Measurements from ENCODE around the gene CLN5.

CLN5 gene

GRCh38 chr13:77022341-77022740 lies 30.5 kb downstream of the CLN5 start:
- no peak for DNase-seq

- peak; percentile 84 for DNase-seq
Observed at GRCh38 chr13:77026255-77026860, 34.5 kb downstream of the CLN5 start.

GRCh38 chr13:77026861-77027621 lies 35.2 kb downstream of the CLN5 start, which contains the start of gene FBXL3:
Gene FBXL3 (minus strand): TSS chr13:77027159. CDS start chr13:77021860, 5,299 bp downstream.
- peak; percentile 88 for DNase-seq

- DNase-seq = no peak
Observed at GRCh38 chr13:77028202-77028601, 36.3 kb downstream of the CLN5 start.

GRCh38 chr13:77029436-77029835 lies 37.6 kb downstream of the CLN5 start:
- no peak for DNase-seq

GRCh38 chr13:77031656-77032243 lies 39.9 kb downstream of the CLN5 start:
- no peak for DNase-seq

GRCh38 chr13:77033717-77034302 lies 41.9 kb downstream of the CLN5 start:
- DNase-seq = no peak

- no peak for DNase-seq
Observed at GRCh38 chr13:77034881-77035280, 43.0 kb downstream of the CLN5 start.

- DNase-seq = no peak
Observed at GRCh38 chr13:77036279-77036678, 44.4 kb downstream of the CLN5 start.

GRCh38 chr13:77038907-77039480 lies 47.1 kb downstream of the CLN5 start:
- DNase-seq = no peak

GRCh38 chr13:77040076-77040475 lies 48.2 kb downstream of the CLN5 start:
- DNase-seq = no peak

- DNase-seq = no peak
Observed at GRCh38 chr13:77040835-77041234, 49.0 kb downstream of the CLN5 start.

- no peak for DNase-seq
Observed at GRCh38 chr13:77042566-77043177, 50.8 kb downstream of the CLN5 start.

GRCh38 chr13:77047649-77048343 lies 55.9 kb downstream of the CLN5 start:
- no peak for DNase-seq

GRCh38 chr13:77048681-77049080 lies 56.8 kb downstream of the CLN5 start:
- DNase-seq = no peak

- no peak for DNase-seq
Observed at GRCh38 chr13:77053192-77053591, 61.3 kb downstream of the CLN5 start.
